ENCODE data around the gene CUZD1. TPM values are rescaled to one million over a fixed set of nuclear protein-coding genes. Genes with fewer than 3 reads are reported as not detected.

Gene CUZD1
- polyA plus RNA-seq, 1 of the 3 experiments (the other 2 are of a cell fraction): 0.89 TPM

- no peaks in the 10 kb centered on the region for H3K9me2 ChIP-seq
- H3K27ac ChIP-seq (ENCODE audit: low read depth in 2 of 2, low read length in 1 of 2): no peak overlapping the region
- no peaks in the 10 kb centered on the region for H3K36me3 ChIP-seq (replicated peaks in 1 of 2; ENCODE audit: control insufficient read depth in 1 of 2, insufficient read depth in 2 of 2, low read length in 1 of 2)
- no peaks in the 10 kb centered on the region; the same call in 1 of the 2 replicates for H3K27me3 ChIP-seq (ENCODE audit: insufficient read depth)
- H4K20me1 ChIP-seq (ENCODE audit: insufficient read depth): no peaks in the 10 kb centered on the region
- no peaks in the 10 kb centered on the region for H3K9me3 ChIP-seq
- no peak overlapping the region for H2AFZ ChIP-seq (ENCODE audit: low read depth)
- DNase-seq: no peak
- H3K4me1 ChIP-seq (ENCODE audit: control insufficient read depth in 1 of 2, insufficient read depth in 2 of 2, low read depth in 1 of 2, low read length in 1 of 2): no peaks in the 10 kb centered on the region
- CTCF ChIA-PET: interaction anchor here (0.9 kb wide), 1 partner anchor 62 kb away, joined by 3 read pairs; no protein-coding TSS in a partner anchor
- TF ChIP-seq CHD2 (IDR thresholded peaks at IDR 0.05; ENCODE audit: low read length, partially characterized antibody) (no peak), GABPA (IDR thresholded peaks at IDR 0.05; ENCODE audit: low read depth) (no peak), FOXJ3 (CRISPR knock-in tag; IDR thresholded peaks at IDR 0.05) (no peak), USF1 (IDR thresholded peaks at IDR 0.05; ENCODE audit: borderline replicate concordance, low read depth) (no peak), MEF2A (IDR thresholded peaks at IDR 0.05; ENCODE audit: borderline replicate concordance, low read depth) (no peak), NRF1 (IDR thresholded peaks at IDR 0.05; ENCODE audit: low read depth, low read length) (no peak), TEAD4 (IDR thresholded peaks at IDR 0.05; ENCODE audit: borderline replicate concordance, insufficient read depth) (no peak), REST (IDR thresholded peaks at IDR 0.05; ENCODE audit: low read depth, low read length) (no peak), CTCF (IDR thresholded peaks at IDR 0.05) (no peak), IRF3 (IDR thresholded peaks at IDR 0.05; ENCODE audit: low read depth, low read length) (no peak), EP300 (IDR thresholded peaks at IDR 0.05; ENCODE audit: borderline replicate concordance in 1 of 2, low read depth in 1 of 2, low read length in 1 of 2) (no peak), USF2 (IDR thresholded peaks at IDR 0.05; ENCODE audit: borderline replicate concordance, low read depth, low read length) (no peak), TAF1 (IDR thresholded peaks at IDR 0.05; ENCODE audit: borderline replicate concordance, low read depth, low read length) (no peak), PBX3 (IDR thresholded peaks at IDR 0.05) (no peak), RFX5 (IDR thresholded peaks at IDR 0.05; ENCODE audit: low read length) (no peak)
- H3K4me3 ChIP-seq (ENCODE audit: low read depth in 2 of 2, low read length in 1 of 2): no peak overlapping the region
- H3K9ac ChIP-seq: no peak overlapping the region
- H3K79me2 ChIP-seq (ENCODE audit: insufficient read depth): no peaks in the 10 kb centered on the region
- WGBS (ENCODE audit: low lambda C conversion rate): 0% methylated on average over 2 of the region's 2 CpGs
- H3F3A ChIP-seq (replicated peaks; ENCODE audit: insufficient read depth): no peaks in the 10 kb centered on the region
- POLR2A ChIA-PET: no interaction called here
- H3K4me2 ChIP-seq: no peak overlapping the region
Measured at GRCh38 chr10:122796796-122797195, 48.9 kb downstream of the CUZD1 start.

Measured in SK-N-SH (cell line).